PC-3 (cell line): ENCODE data around the gene ARNT2. TPM values are rescaled to one million over a fixed set of nuclear protein-coding genes. Genes with fewer than 3 reads are reported as not detected.

Experiments
- ATAC-seq: fragments of 200-7000 bp; cut with Tn5 transposase; 2 replicates; pipeline ENCODE4 v1.9.1; 2020; ENCODE audit warnings: mild to moderate bottlenecking, moderate library complexity
- BruUV-seq: library from RNA; stranded (reverse); fragments of 400-500 nt; replicated peaks from 2 replicates; lab custom pipeline; 2021; lab: Mats Ljungman, UMichigan
- CTCF ChIA-PET: fragments of 300-600 bp; sonication (Branson Sonifier 250); formaldehyde crosslinking; loops from one replicate; lab custom pipeline; 2022; ENCODE audit warnings: antibody characterized with exemption; lab: Charles Lee
- POLR2A ChIA-PET: fragments of 300-600 bp; sonication (Branson Sonifier 250); formaldehyde crosslinking; loops from one replicate; lab custom pipeline; 2022; ENCODE audit warnings: antibody characterized with exemption; ENCODE audit not compliant: unreplicated experiment; lab: Charles Lee
- DNase-seq: peaks from one replicate; pipeline ENCODE4 v3.0.0-alpha.2; 2015
- H2AFZ ChIP-seq: fragments of 300-600 bp; sonication (generic); 2 replicates; pipeline ENCODE4 v1.6.0; 2016; ENCODE audit warnings: antibody characterized with exemption, low read length
- H3F3A ChIP-seq: fragments of 300-600 bp; sonication (generic); one replicate; pipeline ENCODE4 v1.6.0; 2017; ENCODE audit warnings: antibody characterized with exemption, low read length, control low read depth, mild to moderate bottlenecking; ENCODE audit not compliant: unreplicated experiment
- H3K27ac ChIP-seq: fragments of 300-600 bp; sonication (generic); 2 replicates; pipeline ENCODE4 v1.5.1; 2016; ENCODE audit warnings: mild to moderate bottlenecking, low read length
- H3K27me3 ChIP-seq: fragments of 300-600 bp; sonication (generic); 2 replicates; pipeline ENCODE4 v1.6.1; 2016; ENCODE audit warnings: low read length, mixed read lengths
- H3K36me3 ChIP-seq: fragments of 300-600 bp; sonication (generic); 2 replicates; pipeline ENCODE4 v1.6.1; 2016; ENCODE audit warnings: low read depth, mixed run types, low read length, mixed read lengths
- H3K4me1 ChIP-seq: fragments of 300-600 bp; sonication (generic); 2 replicates; pipeline ENCODE4 v1.5.1; 2016; ENCODE audit warnings: low read length; ENCODE audit not compliant: insufficient read depth
- H3K4me2 ChIP-seq: fragments of 300-600 bp; sonication (generic); 2 replicates; pipeline ENCODE4 v1.6.0; 2016; ENCODE audit warnings: low read length
- H3K4me3 ChIP-seq: fragments of 300-600 bp; sonication (generic); 2 replicates; pipeline ENCODE4 v1.5.1; 2016; ENCODE audit warnings: mild to moderate bottlenecking, low read length, mixed read lengths
- H3K79me2 ChIP-seq: fragments of 300-600 bp; sonication (generic); 2 replicates; pipeline ENCODE4 v1.6.1; 2017; ENCODE audit warnings: low read length, mixed read lengths
- H3K9ac ChIP-seq: fragments of 300-600 bp; sonication (generic); 2 replicates; pipeline ENCODE4 v1.6.0; 2016; ENCODE audit warnings: mild to moderate bottlenecking, low read length
- H3K9me2 ChIP-seq: fragments of 300-600 bp; sonication (generic); replicated peaks from 2 replicates; pipeline ENCODE4 v1.6.1; 2016; ENCODE audit warnings: mixed run types, low read length, mixed read lengths
- H3K9me3 ChIP-seq: fragments of 300-600 bp; sonication (generic); 2 replicates; pipeline ENCODE4 v1.6.1; 2016; ENCODE audit warnings: low read length, mixed read lengths
- H4K20me1 ChIP-seq: fragments of 300-600 bp; sonication (generic); 2 replicates; pipeline ENCODE4 v1.6.1; 2016; ENCODE audit warnings: low read length, mixed read lengths
- EZH2 ChIP-seq: fragments of 300-600 bp; sonication (generic); IDR thresholded peaks from one replicate; pipeline ENCODE4 v1.6.1; 2017; ENCODE audit warnings: antibody characterized with exemption, mild to moderate bottlenecking, low read length; ENCODE audit not compliant: unreplicated experiment
- EZH2phosphoT487 ChIP-seq: fragments of 300-600 bp; sonication (generic); IDR thresholded peaks from 2 replicates; pipeline ENCODE4 v1.6.1; 2018; ENCODE audit warnings: mild to moderate bottlenecking, antibody characterized with exemption, low read length, borderline replicate concordance
- intact Hi-C: fragments of 100-400 bp; cut with micrococcal nuclease; formaldehyde crosslinking; loops from 2 replicates; pipeline ENCODE4 v1.9.0; 2023
- total RNA-seq: library from RNA; depleted of rRNA; stranded (reverse); fragments of >200 nt; gene quantifications from 2 replicates; pipeline ENCODE4 v1.2.3, GENCODE V29; 2014
- TF ChIP-seq, protein P1 (sequence below): fragments of 300-600 bp; sonication (generic); conservative IDR thresholded peaks from 2 replicates; pipeline ENCODE4 v1.5.1; 2017; ENCODE audit warnings: antibody characterized with exemption, low read depth, mild to moderate bottlenecking, low read length

The ARNT2 gene
- total RNA-seq, 1 experiment from 2014 or later, result 0.11 TPM

DNA sequence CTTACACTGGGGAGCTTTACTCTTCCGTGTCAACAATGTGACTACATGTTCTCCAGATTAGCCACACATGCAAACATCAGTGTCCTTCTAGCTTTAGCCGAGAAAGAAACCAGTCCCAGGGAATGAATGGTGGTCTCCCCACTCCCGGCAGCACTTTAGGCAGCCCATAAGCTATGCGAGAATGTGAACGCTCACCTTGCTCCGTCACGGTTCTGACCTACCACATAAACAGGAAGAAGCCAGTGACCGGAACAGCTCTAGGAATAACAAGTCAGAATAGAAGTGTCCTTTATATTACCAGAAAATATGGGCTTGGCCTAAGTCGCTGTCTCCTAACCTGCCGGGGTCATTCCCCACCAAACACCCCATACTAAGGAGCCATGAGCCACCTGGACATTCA lies 192.9 kb downstream of the ARNT2 start:
- no peaks in the 10 kb centered on the region for H3K36me3 ChIP-seq
- peaks cover 41% of the 10 kb centered on the region for H3K4me1 ChIP-seq
- ATAC-seq, result no peak
- no peak for DNase-seq
- TSS peak; percentile 85 for BruUV-seq
- H3K27ac ChIP-seq, result peak overlapping the region; percentile 91
- intact Hi-C loops, result loop anchor here (10.0 kb wide), 1 partner anchor 378 kb away; no protein-coding TSS in a partner anchor
- H4K20me1 ChIP-seq, result no peaks in the 10 kb centered on the region
- no peaks in the 10 kb centered on the region for H3K79me2 ChIP-seq
- no peaks in the 10 kb centered on the region for H3K9me3 ChIP-seq
- ChIA-PET CTCF (no interaction called here), POLR2A (no interaction called here)
- H2AFZ ChIP-seq, result no peak overlapping the region
- H3F3A ChIP-seq, result peaks cover 4% of the 10 kb centered on the region
- TF ChIP-seq EZH2, result no peak
- TF ChIP-seq, protein P1, sequence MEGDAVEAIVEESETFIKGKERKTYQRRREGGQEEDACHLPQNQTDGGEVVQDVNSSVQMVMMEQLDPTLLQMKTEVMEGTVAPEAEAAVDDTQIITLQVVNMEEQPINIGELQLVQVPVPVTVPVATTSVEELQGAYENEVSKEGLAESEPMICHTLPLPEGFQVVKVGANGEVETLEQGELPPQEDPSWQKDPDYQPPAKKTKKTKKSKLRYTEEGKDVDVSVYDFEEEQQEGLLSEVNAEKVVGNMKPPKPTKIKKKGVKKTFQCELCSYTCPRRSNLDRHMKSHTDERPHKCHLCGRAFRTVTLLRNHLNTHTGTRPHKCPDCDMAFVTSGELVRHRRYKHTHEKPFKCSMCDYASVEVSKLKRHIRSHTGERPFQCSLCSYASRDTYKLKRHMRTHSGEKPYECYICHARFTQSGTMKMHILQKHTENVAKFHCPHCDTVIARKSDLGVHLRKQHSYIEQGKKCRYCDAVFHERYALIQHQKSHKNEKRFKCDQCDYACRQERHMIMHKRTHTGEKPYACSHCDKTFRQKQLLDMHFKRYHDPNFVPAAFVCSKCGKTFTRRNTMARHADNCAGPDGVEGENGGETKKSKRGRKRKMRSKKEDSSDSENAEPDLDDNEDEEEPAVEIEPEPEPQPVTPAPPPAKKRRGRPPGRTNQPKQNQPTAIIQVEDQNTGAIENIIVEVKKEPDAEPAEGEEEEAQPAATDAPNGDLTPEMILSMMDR, result no peak
- TF ChIP-seq EZH2phosphoT487, result no peak
- H3K27me3 ChIP-seq, result no peaks in the 10 kb centered on the region
- no peaks in the 10 kb centered on the region for H3K9me2 ChIP-seq
- peak overlapping the region; percentile 54 for H3K9ac ChIP-seq
- H3K4me3 ChIP-seq, result no peak overlapping the region
- H3K4me2 ChIP-seq, result peak overlapping the region; percentile 38

DNA sequence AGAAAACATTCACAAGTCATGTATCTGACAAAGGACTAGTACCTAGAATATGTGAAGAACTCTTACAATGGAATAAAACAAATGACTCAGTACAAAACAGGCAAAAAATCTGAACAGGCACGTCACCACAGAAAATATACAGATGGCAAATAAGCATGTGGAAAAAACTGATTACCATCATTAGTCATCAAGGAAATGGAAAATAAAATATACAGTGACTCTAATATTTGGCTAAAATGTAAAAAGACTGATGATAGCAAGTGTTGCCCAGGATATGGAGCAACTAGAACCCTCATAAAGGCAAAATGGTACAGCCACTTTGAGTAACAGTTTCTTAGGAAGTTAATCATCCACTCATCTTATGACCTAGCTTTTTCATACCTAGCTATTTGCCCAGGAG lies 195.2 kb downstream of the ARNT2 start:
- DNase-seq, result peak; percentile 80
- POLR2A ChIA-PET, result no interaction called here
- H3K4me2 ChIP-seq, result no peak overlapping the region
- peak overlapping the region; percentile 48 for H3K9ac ChIP-seq
- no TSS peak for BruUV-seq
- CTCF ChIA-PET, result no interaction called here
- no peak overlapping the region for H2AFZ ChIP-seq
- H4K20me1 ChIP-seq, result no peaks in the 10 kb centered on the region
- H3K79me2 ChIP-seq, result no peaks in the 10 kb centered on the region
- no peaks in the 10 kb centered on the region for H3K9me3 ChIP-seq
- no peaks in the 10 kb centered on the region for H3K9me2 ChIP-seq
- no peaks in the 10 kb centered on the region for H3K36me3 ChIP-seq
- TF ChIP-seq EZH2, result no peak
- peak; percentile 45 for ATAC-seq
- no peaks in the 10 kb centered on the region for H3K27me3 ChIP-seq
- H3F3A ChIP-seq, result peaks cover 4% of the 10 kb centered on the region
- peak overlapping the region; percentile 94 for H3K27ac ChIP-seq
- intact Hi-C loops, result loop anchor here (10.0 kb wide), 1 partner anchor 375 kb away; no protein-coding TSS in a partner anchor
- peaks cover 41% of the 10 kb centered on the region for H3K4me1 ChIP-seq
- H3K4me3 ChIP-seq, result no peak overlapping the region

DNA sequence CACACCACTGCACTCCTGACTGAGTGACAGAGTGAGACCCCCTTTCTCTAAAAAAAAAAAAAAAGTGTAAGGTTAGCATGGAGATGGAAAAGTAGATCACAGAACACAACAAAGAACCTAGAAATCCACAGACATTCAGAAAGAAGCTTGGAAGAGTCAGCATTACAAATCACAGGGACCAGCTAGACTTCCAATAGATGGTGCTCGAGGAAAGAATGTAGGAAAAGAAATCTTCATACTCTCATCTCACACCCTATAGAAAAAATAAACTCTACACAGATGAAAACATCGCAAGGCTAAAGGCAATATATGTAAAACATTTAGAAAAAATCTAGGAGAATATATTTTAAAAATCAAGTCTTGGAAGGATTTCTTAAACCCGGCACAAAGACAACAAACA lies 196.4 kb downstream of the ARNT2 start:
- peaks cover 34% of the 10 kb centered on the region for H3K4me1 ChIP-seq
- no peak for ATAC-seq
- peak overlapping the region; percentile 94; the same call in 1 of the 2 replicates for H3K27ac ChIP-seq
- H3K9me2 ChIP-seq, result no peaks in the 10 kb centered on the region
- BruUV-seq, result no TSS peak
- H3K36me3 ChIP-seq, result no peaks in the 10 kb centered on the region
- intact Hi-C loops, result no loop called here
- ChIA-PET CTCF (no interaction called here), POLR2A (no interaction called here)
- no peak overlapping the region for H3K4me3 ChIP-seq
- H3F3A ChIP-seq, result peaks cover 4% of the 10 kb centered on the region
- no peaks in the 10 kb centered on the region for H4K20me1 ChIP-seq
- no peaks in the 10 kb centered on the region for H3K79me2 ChIP-seq
- TF ChIP-seq EZH2 (no peak), EZH2phosphoT487 (no peak)
- TF ChIP-seq, protein P1, result no peak
- no peaks in the 10 kb centered on the region for H3K9me3 ChIP-seq
- no peak overlapping the region for H3K4me2 ChIP-seq
- H3K27me3 ChIP-seq, result no peaks in the 10 kb centered on the region
- no peak overlapping the region for H3K9ac ChIP-seq
- no peak overlapping the region for H2AFZ ChIP-seq
- DNase-seq, result no peak
